Esophagus squamous epithelium (tissue), 4 donors: Measurements from ENCODE around the gene THAP5.

Source experiments
- CTCF ChIP-seq, 6 experiments: fragments of 450-650 bp in 4 of 6; fragments of 200-600 bp in 2 of 6; sonication (generic) in 2 of 6; IDR thresholded peaks; one replicate each; pipeline ENCODE4 v1.5.1; 2016 to 2019; ENCODE audit warnings: antibody characterized with exemption in 6 of 6, mild to moderate bottlenecking in 4 of 6, moderate library complexity in 4 of 6
- POLR2A ChIP-seq, 4 donors: fragments of 450-650 bp; IDR thresholded peaks; one replicate each; pipeline ENCODE4 v1.6.1; 2017; ENCODE audit warnings: antibody characterized with exemption in 4 of 4, mild to moderate bottlenecking in 4 of 4, moderate library complexity in 3 of 4

GRCh38 chr7:108515013-108515412 is 54.5 kb downstream of the THAP5 start:
- TF ChIP-seq CTCF (IDR thresholded peaks at IDR 0.05), result no peak
- TF ChIP-seq POLR2A (IDR thresholded peaks at IDR 0.05), result no peak
